ENCODE results near the gene HEMK1. TPM values are rescaled to one million over a fixed set of nuclear protein-coding genes. Genes with fewer than 3 reads are reported as not detected.

HEMK1 gene
- total and polyA plus RNA-seq, 2 of the 8 experiments (the other 6 are each of a cell fraction or from before 2014, with no cell fraction given), result 9.7 to 10.6 TPM

GRCh38 chr3:50633230-50633790, 64.0 kb downstream of the HEMK1 start:
- H4K91ac ChIP-seq (replicated peaks; ENCODE audit: insufficient read length, low read length), result no peak overlapping the region
- H3K4ac ChIP-seq (replicated peaks; ENCODE audit: insufficient read length, low read depth, low read length), result no peak overlapping the region
- WGBS, 2 experiments (ENCODE audit: extremely low coverage in 1 of 2, insufficient coverage in 1 of 2, insufficient read length in 1 of 2, insufficient replicate concordance in 2 of 2, low coverage in 1 of 2, low lambda C conversion rate in 2 of 2, missing lambda C conversion rate in 1 of 2), result 91% methylated on average over 5 of the region's 5 CpGs; no CpG with 5 or more reads in 1 of the 2 experiments
- TF ChIP-seq GABPA (IDR thresholded peaks at IDR 0.05; ENCODE audit: borderline replicate concordance, insufficient read depth, low read length) (no peak), PHF8 (conservative IDR thresholded peaks at IDR 0.05; ENCODE audit: low read depth, low read length) (no peak), MAX (IDR thresholded peaks at IDR 0.05) (no peak), POLR2AphosphoS5 (IDR thresholded peaks at IDR 0.05; ENCODE audit: low read depth, low read length) (no peak), USF2 (IDR thresholded peaks at IDR 0.05; ENCODE audit: low read length) (no peak), BCL11A (IDR thresholded peaks at IDR 0.05; ENCODE audit: low read depth in 2 of 2, low read length in 2 of 2) (no peak), FOSL1 (IDR thresholded peaks at IDR 0.05; ENCODE audit: insufficient read depth, low read depth, low read length) (no peak), SUZ12 (IDR thresholded peaks at IDR 0.05; ENCODE audit: low read length) (no peak), SP2 (IDR thresholded peaks at IDR 0.05; ENCODE audit: low read length) (no peak), EGR1 (IDR thresholded peaks at IDR 0.05; ENCODE audit: borderline replicate concordance, low read depth, low read length) (no peak), SIRT6 (IDR thresholded peaks at IDR 0.05; ENCODE audit: low read length) (no peak), EZH2 (IDR thresholded peaks at IDR 0.05; ENCODE audit: low read depth, low read length, severe bottlenecking) (no peak)
- H3K9ac ChIP-seq (replicated peaks in 1 of 4; ENCODE audit: extremely low read depth in 1 of 4, low read depth in 3 of 4, low read length in 3 of 4), result no peak overlapping the region
- ChIA-PET POLR2A (ENCODE audit: partially characterized antibody) (interaction anchor here (1.3 to 2.8 kb wide), 3 partner anchors 16 to 21 kb away, joined by 3 to 9 read pairs (median 8); partner anchors contain the start of gene MAPKAPK3), CTCF (ENCODE audit: partially characterized antibody) (interaction anchor here (0.5 to 63.8 kb wide), 5 partner anchors 12 to 1340 kb away, joined by 3 to 1262 read pairs (median 863); partner anchors contain the start of genes C3orf18, CISH, DOCK3 and HEMK1)
- no peaks in the 10 kb centered on the region for H3K36me3 ChIP-seq (ENCODE audit: control insufficient read depth in 2 of 4, insufficient read depth in 4 of 4, low read length in 3 of 4)
- H4K8ac ChIP-seq (ENCODE audit: extremely low read depth, insufficient read depth, low read length), result no peak overlapping the region
- no peak for DNase-seq (ENCODE audit: low read depth in 1 of 2, low spot score in 2 of 2)
- peaks cover 0 to 14% (median 11%) of the 10 kb centered on the region in 4 experiments; a peak in 6 of 7 replicates for H3K4me1 ChIP-seq (replicated peaks in 1 of 4; ENCODE audit: control insufficient read depth in 3 of 4, insufficient read depth in 4 of 4, low read length in 3 of 4)
- H3K4me3 ChIP-seq (ENCODE audit: extremely low read depth in 1 of 4, insufficient read depth in 2 of 4, low read depth in 3 of 4, low read length in 4 of 4), result no peak overlapping the region
- H2BK12ac ChIP-seq (ENCODE audit: low read depth, low read length), result no peak overlapping the region
- no peak overlapping the region for H2BK120ac ChIP-seq (replicated peaks; ENCODE audit: low read depth, low read length)
- no peak overlapping the region for H3K56ac ChIP-seq (replicated peaks; ENCODE audit: insufficient read length, low read depth, low read length)
- H2BK20ac ChIP-seq (ENCODE audit: low read length), result no peak overlapping the region
- H3K4me2 ChIP-seq (ENCODE audit: insufficient read depth in 1 of 2, low read depth in 2 of 2, low read length in 2 of 2), result no peak overlapping the region
- H3K14ac ChIP-seq (ENCODE audit: insufficient read length), result no peak overlapping the region
- no peak for FAIRE-seq
- no peak overlapping the region for H3K23ac ChIP-seq (ENCODE audit: insufficient read length)
- no peak overlapping the region for H2AK5ac ChIP-seq (ENCODE audit: low read depth, low read length)
- H4K5ac ChIP-seq (ENCODE audit: insufficient read length, low read depth, low read length), result no peak overlapping the region
- H3K79me2 ChIP-seq (ENCODE audit: control insufficient read depth in 1 of 2, insufficient read depth in 2 of 2, low read length in 2 of 2), result peaks cover 0 to 32% of the 10 kb centered on the region in 2 experiments; a peak in 1 of 4 replicates
- H3K23me2 ChIP-seq (ENCODE audit: low read depth, low read length), result 0 out of 2 replicates have a peak, but pooled peaks cover 1% of the 10 kb centered on the region
- H3K27ac ChIP-seq (ENCODE audit: low read depth, low read length), result no peak overlapping the region
- H2AFZ ChIP-seq (ENCODE audit: low read length), result no peak overlapping the region
- no peak overlapping the region for H2BK15ac ChIP-seq (ENCODE audit: low read length)
- no peaks in the 10 kb centered on the region for H3K9me3 ChIP-seq (ENCODE audit: insufficient read depth in 2 of 2, low read depth in 1 of 2, low read length in 1 of 2)
- H4K20me1 ChIP-seq (replicated peaks in 1 of 2; ENCODE audit: control insufficient read depth in 1 of 2, insufficient read depth in 2 of 2, low read length in 2 of 2), result peaks cover under 1 to 14% of the 10 kb centered on the region in 2 experiments
- peaks cover 12% of the 10 kb centered on the region; the same call in 1 of the 2 replicates for H3K79me1 ChIP-seq (ENCODE audit: low read depth, low read length)
- H3K18ac ChIP-seq (ENCODE audit: extremely low read depth, low read length), result no peak overlapping the region
- no peak overlapping the region for H2BK5ac ChIP-seq (ENCODE audit: low read depth, low read length)
- H3K27me3 ChIP-seq (replicated peaks in 1 of 4; ENCODE audit: control insufficient read depth in 3 of 4, extremely low read depth in 1 of 4, insufficient read depth in 3 of 4, low read length in 3 of 4), result no peaks in the 10 kb centered on the region
